Measurements from ENCODE around the gene NEDD8.

The NEDD8 gene

DNA sequence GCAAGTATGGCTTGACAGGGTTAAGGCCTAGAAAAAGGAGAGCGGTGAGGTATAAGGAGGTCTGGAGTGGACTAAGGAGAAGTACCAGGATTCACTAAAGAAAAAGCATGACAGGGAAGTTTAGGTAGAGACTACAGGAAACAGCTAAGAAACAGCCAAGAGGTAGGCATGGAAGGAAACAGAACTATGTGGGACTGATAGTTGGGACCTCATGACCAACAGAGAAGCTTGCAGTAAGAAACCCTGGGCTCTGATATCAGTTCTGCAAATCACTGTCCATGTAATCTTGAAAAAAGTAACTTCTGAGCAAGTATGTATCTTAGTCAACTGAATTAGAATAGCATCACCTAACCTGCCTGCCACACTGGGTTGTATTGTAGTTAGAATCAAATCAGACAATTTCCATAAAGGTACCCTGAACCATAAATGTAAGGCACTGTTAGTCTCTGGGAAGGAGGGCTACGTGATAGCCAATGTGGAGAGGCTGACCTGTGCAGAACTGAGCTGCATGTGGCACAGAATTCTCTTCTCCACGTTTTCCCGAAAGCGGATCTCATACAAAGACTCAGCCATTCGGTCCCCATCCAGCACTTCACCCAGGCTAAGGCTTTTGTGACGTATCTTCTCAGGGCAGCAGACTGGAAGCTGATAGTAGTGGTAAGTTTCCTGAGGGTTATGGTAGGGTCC lies 37.8 kb downstream of the NEDD8 start:
- no peak for DNase-seq

DNA sequence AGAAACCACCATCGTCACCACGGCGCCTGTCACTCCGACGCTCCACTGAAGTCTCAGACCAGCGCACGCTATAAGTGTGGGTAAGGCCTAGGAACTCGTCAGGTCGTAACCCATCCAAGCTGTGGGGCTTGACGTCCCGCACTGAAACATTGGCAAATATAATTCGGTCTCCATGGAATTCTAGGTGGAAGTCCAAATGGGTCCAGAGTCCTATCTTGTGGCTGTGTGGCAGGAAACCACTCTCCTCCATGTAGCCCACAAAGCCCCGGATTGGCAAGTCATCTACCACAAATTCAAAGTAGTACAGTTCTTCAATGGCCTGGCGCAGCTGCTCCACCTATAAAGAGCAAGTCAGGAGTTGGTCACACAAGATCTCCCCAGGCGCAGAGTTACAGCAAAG lies 39.2 kb downstream of the NEDD8 start:
- DNase-seq: no peak

- DNase-seq: no peak
Observed at GRCh38 chr14:24190416-24190815, 41.8 kb downstream of the NEDD8 start.

DNA sequence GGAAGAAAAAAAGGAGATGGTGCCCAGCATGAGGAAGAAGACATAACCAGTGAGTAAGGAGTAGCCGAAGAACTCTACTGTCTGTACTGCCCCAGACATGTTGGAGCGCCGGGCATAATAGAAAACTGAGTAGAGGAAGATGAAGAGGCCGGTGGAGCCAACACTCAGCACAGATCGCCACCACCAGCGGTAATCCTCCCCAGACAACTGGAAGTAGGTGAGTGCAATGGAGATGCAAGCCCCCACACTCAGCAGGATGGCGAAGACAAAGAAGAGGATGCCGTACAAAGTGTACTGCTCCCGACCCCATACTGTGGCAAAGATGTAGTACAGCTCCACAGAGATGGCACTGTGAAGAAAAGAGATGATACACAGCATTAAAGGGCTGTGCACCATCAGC lies 42.7 kb downstream of the NEDD8 start:
- no peak for DNase-seq

DNA sequence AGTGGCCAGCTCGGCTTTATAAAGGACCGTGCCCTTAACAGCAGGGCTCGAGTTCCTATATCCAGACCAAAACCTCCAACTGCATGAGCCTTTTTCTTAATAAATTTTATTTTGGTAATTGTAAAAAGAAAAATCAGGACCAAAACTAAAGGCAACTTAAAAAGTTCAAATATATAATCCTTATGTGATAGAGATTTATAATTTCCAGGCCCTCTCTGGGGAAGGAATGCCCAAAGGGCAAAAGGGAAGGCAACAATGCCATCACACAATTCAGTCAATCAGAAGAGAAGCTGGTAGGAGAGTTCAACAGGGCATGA lies 43.1 kb downstream of the NEDD8 start:
- no peak for DNase-seq

- DNase-seq: peak; percentile 94
Observed at GRCh38 chr14:24188251-24189058, 43.7 kb downstream of the NEDD8 start, which contains the start of gene IPO4. Gene IPO4, minus strand, starts transcription at chr14:24188816. Its CDS starts 29 bp downstream, at chr14:24188787.

DNA sequence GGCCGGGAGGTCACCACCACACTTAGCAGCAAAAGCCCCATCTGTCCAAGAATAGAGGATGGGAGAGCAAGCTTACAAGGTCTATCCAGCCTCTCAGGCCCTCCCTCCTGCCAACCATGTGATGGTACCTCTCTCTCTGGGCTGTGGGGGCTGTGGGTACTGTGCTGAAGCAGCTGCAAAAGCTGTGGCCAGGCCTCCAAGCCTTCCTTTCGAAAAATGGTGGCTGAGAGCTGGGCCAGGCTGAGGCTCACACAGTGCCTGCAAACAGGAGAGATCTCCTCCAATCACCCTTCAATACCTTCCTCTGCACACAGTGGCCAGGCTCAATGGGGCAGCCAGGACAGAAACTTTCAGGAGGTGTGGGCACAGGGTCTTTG lies 44.6 kb downstream of the NEDD8 start:
- no peak for DNase-seq

DNA sequence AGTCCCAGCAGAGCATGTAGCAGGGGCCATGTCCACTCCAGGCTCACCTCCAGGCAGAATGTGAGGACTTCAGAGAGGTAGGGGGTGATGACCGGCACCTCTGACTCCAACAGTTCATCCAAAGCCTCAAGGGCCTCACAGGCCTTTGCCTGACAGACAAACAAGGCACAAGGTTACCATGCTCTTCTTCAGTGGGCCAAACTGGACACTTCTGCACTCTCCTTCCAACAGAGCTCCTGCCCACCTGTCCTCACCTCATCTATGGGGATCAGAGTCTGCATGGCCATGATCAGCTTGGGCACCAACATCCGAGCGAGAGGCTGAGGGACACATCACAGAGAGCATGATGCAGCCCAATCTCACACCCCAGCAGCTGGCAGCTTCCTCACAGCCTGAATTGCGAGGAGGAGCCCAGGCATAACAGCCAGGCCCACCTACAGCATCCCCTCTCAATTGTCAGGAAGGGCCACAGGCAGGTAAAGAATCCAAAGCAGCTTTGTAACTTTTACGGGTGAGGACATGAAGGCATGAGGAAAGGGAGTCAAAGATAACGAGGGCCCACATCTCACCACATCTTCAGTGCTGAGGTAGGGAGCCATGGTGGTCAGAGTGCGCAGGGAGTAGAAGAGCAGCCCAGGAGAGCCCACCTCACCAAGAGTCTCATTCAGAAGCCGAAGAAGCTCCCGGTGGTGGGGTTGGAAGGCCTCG lies 45.2 kb downstream of the NEDD8 start:
- DNase-seq: no peak

- no peak for DNase-seq
Observed at GRCh38 chr14:24185741-24186140, 46.4 kb downstream of the NEDD8 start.

DNA sequence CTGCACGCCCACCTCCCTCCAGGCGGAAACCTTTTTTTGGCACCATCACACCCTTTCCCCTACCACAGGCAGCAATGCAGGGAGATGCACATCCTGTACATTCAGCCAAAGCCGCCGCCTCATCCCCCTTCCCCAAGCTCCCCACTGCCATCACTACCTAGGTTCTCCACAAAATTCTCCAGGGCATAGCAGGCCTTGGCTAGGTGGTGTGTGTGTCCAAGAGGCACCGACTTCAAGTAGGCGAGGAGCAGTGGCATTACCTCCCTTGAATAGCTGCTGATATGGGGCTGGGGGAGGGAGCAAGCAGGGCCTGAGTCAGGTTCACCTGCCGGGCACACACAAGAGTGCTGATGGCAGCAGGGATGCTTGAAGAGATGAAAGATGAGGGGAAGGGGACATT lies 47.1 kb downstream of the NEDD8 start:
- DNase-seq: no peak

DNA sequence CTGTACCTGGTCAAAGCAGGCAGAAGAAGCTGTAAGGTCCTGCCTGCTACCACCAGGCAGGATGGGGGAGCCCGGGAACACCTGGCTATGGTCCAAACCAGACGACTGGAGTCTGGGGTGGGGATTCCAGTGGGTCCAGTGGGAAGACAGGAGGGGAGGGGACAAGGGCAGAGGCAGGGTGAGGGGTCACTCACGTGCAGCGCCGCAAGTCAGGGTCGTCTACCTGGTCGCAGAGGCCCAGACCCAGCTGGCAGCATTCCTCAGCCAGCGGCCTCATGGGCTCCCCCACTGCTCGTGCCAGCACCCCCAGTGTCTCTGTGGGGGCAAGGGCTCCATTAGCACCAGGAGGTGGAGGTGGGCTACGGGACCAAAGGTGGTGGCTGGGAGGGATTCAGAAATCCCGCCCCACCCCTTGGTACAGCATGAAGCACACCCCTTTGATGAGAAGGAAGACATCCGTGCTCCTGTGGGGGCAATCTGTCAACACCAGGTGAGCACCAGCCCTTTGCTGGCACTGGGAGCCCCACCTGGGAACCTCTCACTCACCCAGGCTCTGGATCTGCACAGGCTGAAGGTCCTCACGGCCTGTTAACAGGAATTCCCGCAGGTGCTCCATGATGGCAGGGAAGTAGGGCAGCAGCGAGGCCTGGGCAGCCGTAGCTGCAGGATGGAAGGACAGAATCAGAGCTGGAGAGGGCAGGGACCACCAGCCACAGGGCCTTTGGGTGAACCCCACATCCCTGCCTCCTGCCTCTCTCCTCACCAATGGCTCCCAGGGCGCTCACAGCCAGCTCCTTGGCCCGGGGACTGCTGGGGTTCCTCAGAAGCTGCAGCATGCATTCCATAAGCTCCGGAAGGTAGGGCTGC lies 47.8 kb downstream of the NEDD8 start:
- no peak for DNase-seq

DNA sequence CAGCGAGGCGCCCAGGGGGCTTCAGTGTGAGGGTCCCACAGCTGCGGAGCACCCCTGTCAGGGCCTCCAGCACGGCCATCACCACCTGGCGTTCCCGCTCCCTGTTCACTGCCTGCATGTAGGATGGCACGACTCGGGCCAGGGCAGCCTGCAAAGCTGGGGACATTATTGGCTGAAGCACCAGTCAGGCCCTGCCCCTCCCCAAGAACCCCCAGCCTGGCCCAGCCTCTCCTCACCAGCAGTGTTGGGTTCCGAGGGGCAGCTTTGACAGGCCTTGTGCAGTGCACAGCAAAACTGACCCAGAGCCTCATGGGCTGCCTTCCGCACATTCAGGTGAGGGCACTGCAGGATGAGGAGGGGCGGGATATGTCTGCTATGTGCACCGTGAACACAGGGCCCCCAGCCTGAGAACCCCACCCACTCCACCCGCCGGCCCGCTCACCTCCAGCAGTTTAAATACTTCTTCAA lies 49.1 kb downstream of the NEDD8 start:
- no peak for DNase-seq

GRCh38 chr14:24182110-24182882 lies 49.9 kb downstream of the NEDD8 start:
- no peak for DNase-seq

DNA sequence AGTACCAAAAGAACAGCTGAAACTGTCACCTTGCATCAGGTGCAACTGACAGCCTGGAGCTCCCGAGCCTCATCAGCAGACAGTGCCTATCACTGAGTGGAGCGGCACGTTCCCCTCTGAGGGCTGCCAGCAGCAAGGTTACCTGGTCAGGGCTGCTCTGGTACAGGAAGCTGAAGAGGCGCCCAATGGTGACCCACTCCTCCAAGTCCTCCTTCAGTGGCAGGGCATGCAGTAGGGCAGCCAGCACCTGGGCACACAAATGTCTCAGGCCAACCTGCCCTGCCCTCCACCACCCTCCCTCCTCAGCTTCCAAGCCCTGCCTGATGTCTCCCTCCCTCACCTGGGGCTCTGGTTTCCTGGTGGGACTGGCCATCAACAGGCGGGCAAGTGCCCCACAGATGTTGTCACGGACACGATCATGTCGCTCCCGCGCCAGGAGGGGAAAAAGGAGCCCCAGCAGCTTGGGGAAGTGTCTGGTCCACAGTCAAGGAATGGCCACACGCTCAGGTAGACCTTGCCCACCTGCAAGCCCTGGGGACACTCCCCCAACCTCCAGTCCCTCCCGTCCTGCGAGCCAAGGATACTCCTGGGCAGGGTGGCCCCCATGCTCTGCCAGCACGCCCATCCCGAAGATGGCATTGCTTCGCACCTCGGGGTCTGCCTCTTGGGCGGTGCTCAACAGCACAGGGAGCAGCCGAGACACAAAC lies 50.6 kb downstream of the NEDD8 start:
- no peak for DNase-seq

DNA sequence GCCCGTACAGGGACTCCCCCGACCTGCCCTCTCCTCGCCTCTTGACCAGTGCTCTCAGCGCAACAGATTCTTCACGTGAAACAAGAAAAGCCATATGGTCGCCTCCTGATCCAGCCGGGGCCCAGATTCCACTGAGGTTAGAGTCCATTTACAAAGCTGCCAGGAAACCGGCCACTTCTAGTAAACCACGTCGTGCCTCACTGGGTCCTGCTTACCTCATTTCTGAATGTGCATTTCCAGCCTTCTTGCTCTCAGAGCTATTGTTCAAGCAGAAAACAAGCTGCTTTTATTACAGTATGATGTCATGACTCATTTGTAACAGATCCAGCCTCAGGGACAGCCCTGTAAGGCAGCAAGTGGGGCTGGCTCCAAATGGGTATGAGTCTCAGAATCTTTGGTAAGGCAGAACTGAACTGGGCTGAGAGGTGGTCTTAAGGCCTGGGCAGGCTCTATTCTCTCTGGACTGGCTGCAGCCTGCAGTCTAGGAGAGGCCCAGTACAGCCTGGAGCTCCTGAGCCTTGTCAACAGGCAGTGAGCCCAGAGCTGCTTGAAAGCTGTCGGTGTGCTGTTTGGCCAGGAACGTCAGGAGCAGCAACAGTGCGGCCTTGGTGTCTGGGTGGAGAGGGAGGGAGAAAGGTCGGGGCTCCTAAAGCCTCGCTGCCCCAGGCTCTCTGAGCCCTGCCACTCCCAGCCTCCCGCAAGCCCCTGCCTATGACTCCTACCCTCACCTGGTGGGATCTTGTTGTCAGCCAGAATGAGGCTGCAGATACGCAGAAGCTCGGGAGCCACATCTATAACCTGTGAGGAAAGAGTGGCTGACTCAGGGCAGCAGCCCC lies 52.0 kb downstream of the NEDD8 start:
- no peak for DNase-seq

DNA sequence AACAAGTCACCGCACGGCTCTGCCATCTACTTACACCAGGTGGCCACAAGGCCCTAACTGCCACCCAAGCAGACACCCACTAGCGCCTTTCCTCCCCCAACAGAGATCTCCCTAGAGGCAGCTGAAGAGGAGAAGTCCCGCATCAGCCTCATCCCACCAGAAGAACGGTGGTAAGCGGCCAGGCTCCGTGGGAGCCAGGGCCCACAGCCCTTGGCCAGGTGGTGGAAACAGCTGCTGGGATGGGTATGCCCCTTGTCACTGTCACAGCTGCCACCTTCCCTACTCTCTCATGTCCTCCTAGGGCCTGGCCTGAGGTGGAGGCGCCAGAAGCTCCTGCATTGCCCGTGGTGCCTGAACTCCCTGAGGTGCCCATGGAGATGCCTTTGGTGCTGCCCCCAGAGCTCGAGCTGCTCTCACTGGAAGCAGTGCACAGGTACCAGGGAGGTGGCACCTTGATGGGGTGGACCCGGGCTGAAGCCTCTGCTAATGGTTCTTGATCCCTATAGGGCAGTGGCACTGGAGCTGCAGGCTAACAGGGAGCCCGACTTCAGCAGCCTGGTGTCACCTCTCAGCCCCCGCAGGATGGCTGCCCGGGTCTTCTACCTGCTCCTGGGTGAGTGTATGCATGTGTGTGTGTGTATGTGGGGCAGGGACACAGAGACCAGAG lies 52.7 kb downstream of the NEDD8 start:
- no peak for DNase-seq

- DNase-seq: no peak
Observed at GRCh38 chr14:24178399-24179178, 53.6 kb downstream of the NEDD8 start.

GRCh38 chr14:24177891-24178290 lies 54.3 kb downstream of the NEDD8 start:
- no peak for DNase-seq
